HEK293T (cell line): ENCODE results near the gene C19orf25.
"Not testable (repeated sequence)": the region's sequence is repeated elsewhere in the genome, so short reads cannot be mapped to it uniquely, and the experiment has no call there.

Experiments used
- CTCF ChIA-PET: fragments of 350-600 bp; formaldehyde crosslinking; extraction: SDS; loops from one replicate; lab custom pipeline; 2021; ENCODE audit warnings: antibody characterized with exemption, inconsistent platforms; lab: Yijun Ruan, JAX
- POLR2A ChIA-PET: fragments of 350-600 bp; formaldehyde crosslinking; extraction: SDS; loops from one replicate; lab custom pipeline; 2020; ENCODE audit warnings: antibody characterized with exemption, inconsistent platforms; lab: Yijun Ruan, JAX
- DNase-seq: peaks from one replicate; pipeline ENCODE4 v3.0.0; 2012; ENCODE audit warnings: mixed read lengths; ENCODE audit errors: extremely low spot score
- ARNT ChIP-seq: fragments of 450-650 bp; IDR thresholded peaks from 2 replicates; pipeline ENCODE4 v1.6.1; 2017; ENCODE audit warnings: mild to moderate bottlenecking
- BHLHE40 ChIP-seq: fragments of 450-650 bp; IDR thresholded peaks from 2 replicates; pipeline ENCODE4 v1.6.1; 2016; ENCODE audit warnings: mild to moderate bottlenecking, moderate library complexity, borderline replicate concordance
- CTBP1 ChIP-seq: fragments of 450-650 bp; IDR thresholded peaks from 2 replicates; pipeline ENCODE4 v1.6.1; 2016; ENCODE audit warnings: borderline replicate concordance
- ELF4 ChIP-seq: fragments of 450-650 bp; IDR thresholded peaks from 2 replicates; pipeline ENCODE4 v1.6.1; 2017; ENCODE audit warnings: antibody characterized with exemption
- FOXA1 ChIP-seq: fragments of 450-650 bp; IDR thresholded peaks from 2 replicates; pipeline ENCODE4 v1.6.1; 2016; ENCODE audit warnings: mild to moderate bottlenecking
- FOXK2 ChIP-seq: fragments of 450-650 bp; IDR thresholded peaks from 2 replicates; pipeline ENCODE4 v1.6.1; 2016; ENCODE audit warnings: mild to moderate bottlenecking
- FOXM1 ChIP-seq: fragments of 450-650 bp; IDR thresholded peaks from 2 replicates; pipeline ENCODE4 v1.6.1; 2017; ENCODE audit warnings: mild to moderate bottlenecking, borderline replicate concordance
- HDGF ChIP-seq: fragments of 450-650 bp; IDR thresholded peaks from 2 replicates; pipeline ENCODE4 v1.6.1; 2017; ENCODE audit warnings: antibody characterized with exemption, borderline replicate concordance
- L3MBTL2 ChIP-seq: fragments of 450-650 bp; conservative IDR thresholded peaks from 2 replicates; pipeline ENCODE4 v1.6.1; 2016; ENCODE audit warnings: mild to moderate bottlenecking
- LEF1 ChIP-seq: fragments of 450-650 bp; IDR thresholded peaks from 2 replicates; pipeline ENCODE4 v1.6.1; 2017; ENCODE audit warnings: mild to moderate bottlenecking, borderline replicate concordance
- NFRKB ChIP-seq: fragments of 450-650 bp; IDR thresholded peaks from 2 replicates; pipeline ENCODE4 v1.6.1; 2016; ENCODE audit warnings: mild to moderate bottlenecking, moderate library complexity
- SP1 ChIP-seq: fragments of 450-650 bp; IDR thresholded peaks from 2 replicates; pipeline ENCODE4 v1.6.1; 2017
- SUZ12 ChIP-seq: fragments of 450-650 bp; IDR thresholded peaks from 2 replicates; pipeline ENCODE4 v1.6.1; 2016; ENCODE audit warnings: mild to moderate bottlenecking
- TARDBP ChIP-seq: fragments of 450-650 bp; IDR thresholded peaks from 2 replicates; pipeline ENCODE4 v1.6.1; 2016
- ZNF384 ChIP-seq: fragments of 450-650 bp; IDR thresholded peaks from 2 replicates; pipeline ENCODE4 v1.6.1; 2016
- TF ChIP-seq, protein P1 (sequence below): fragments of 450-650 bp; IDR thresholded peaks from 2 replicates; pipeline ENCODE4 v1.6.1; 2016

Gene C19orf25

GRCh38 chr19:1440418-1440801, 38.6 kb downstream of the C19orf25 start:
- POLR2A ChIA-PET = interaction anchor here (0.7 to 1.2 kb wide), 3 partner anchors 14 to 172 kb away, joined by 3 read pairs; partner anchors contain the start of gene CIRBP
- CTCF ChIA-PET = no interaction called here
- no peak for DNase-seq
- TF ChIP-seq FOXM1 (no peak), HDGF (no peak), NFRKB (no peak), TARDBP (no peak), FOXK2 (no peak), ZNF384 (no peak), ARNT (no peak), BHLHE40 (no peak)
- TF ChIP-seq, protein P1, sequence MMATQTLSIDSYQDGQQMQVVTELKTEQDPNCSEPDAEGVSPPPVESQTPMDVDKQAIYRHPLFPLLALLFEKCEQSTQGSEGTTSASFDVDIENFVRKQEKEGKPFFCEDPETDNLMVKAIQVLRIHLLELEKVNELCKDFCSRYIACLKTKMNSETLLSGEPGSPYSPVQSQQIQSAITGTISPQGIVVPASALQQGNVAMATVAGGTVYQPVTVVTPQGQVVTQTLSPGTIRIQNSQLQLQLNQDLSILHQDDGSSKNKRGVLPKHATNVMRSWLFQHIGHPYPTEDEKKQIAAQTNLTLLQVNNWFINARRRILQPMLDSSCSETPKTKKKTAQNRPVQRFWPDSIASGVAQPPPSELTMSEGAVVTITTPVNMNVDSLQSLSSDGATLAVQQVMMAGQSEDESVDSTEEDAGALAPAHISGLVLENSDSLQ = no peak

- TF ChIP-seq ELF4 = peak; percentile 26; the same call in 1 of the 2 replicates
- ChIA-PET POLR2A (interaction anchor here (0.7 to 1.2 kb wide), 3 partner anchors 13 to 171 kb away, joined by 3 read pairs; partner anchors contain the start of gene CIRBP), CTCF (interaction anchor here (0.7 kb wide), 1 partner anchor 30 kb away, joined by 5 read pairs; no protein-coding TSS in a partner anchor)
- DNase-seq = not testable (repeated sequence)
Observed at GRCh38 chr19:1439525-1440417, 39.2 kb downstream of the C19orf25 start.

DNA sequence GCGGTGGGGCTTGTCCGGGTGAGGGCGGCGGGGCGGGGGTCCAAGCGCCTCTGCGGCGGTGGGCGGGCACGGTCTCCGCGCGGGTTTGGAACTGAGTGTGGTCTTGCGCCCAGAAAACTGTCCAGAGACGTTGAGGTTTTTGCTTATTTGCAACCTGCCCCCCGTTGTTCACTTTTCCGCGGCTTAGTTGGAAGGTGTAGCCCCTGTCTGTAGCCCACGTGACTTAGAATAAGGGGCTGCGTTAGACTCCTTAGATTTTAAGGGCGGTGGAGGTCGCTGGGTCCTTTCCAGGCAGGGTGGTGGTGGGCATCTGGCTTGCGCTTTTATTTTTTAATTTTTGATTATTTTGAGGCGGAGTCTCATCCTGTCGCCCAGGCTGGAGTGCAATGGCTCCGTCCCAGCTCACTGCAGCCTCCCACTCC, 40.1 kb downstream of the C19orf25 start:
- POLR2A ChIA-PET = no interaction called here
- no peak for DNase-seq
- TF ChIP-seq ARNT = no peak
- TF ChIP-seq, protein P1 = no peak
- no peak for TF ChIP-seq TARDBP
- TF ChIP-seq FOXK2 = no peak
- no peak for TF ChIP-seq CTBP1
- no peak for TF ChIP-seq FOXA1
- TF ChIP-seq ZNF384 = no peak
- no peak for TF ChIP-seq L3MBTL2
- no peak for TF ChIP-seq SP1
- no peak for TF ChIP-seq NFRKB
- TF ChIP-seq LEF1 = no peak
- TF ChIP-seq ELF4 = no peak
- no peak for TF ChIP-seq FOXM1
- no peak for TF ChIP-seq BHLHE40
- CTCF ChIA-PET = interaction anchor here (0.7 kb wide), 1 partner anchor 30 kb away, joined by 5 read pairs; no protein-coding TSS in a partner anchor

DNA sequence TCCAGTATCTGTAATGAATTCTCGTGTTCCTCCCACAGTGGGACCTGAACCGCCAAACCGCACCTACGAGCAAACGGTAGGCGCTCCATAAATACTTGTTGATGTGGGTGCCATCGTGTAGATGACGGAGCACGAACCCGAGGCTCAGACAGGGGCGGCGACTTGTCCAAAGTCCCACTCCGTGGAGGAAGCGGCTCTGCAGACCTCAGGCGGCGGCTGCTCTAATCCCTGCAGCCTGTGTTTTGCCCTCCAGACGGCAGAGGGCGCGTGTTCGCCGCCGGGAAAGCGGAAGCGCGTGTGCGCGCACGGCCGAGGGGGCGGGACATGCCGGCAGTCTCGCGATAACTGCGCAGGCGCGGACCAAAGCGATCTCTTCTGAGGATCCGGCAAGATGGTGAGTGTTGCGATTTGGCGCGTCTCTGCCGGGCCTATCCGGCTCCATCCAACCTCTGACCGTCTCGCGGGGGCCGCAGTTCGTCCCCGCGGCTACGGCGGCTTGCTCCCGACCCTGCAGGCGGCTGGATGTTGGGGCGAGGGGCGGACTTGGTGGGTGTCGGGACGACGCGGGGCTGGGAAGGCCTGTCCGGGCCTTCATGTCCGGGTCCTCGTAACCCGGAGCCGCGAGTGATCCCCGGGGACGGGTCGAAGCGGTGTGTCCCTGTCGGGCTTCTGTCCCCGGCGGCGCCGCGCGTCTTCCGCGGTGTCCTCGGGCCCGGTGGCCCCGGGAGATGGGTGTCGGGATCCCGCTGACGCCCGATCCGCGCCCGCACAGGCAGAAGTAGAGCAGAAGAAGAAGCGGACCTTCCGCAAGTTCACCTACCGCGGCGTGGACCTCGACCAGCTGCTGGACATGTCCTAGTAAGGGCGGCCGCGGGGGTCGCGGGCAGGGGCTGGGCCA, 40.7 kb downstream of the C19orf25 start, which contains the start of gene RPS15:
TSS of gene RPS15 (plus strand) at position 362 of the 898 bp plus-strand sequence. CDS start at position 392, 30 bp downstream.
- ChIA-PET CTCF (interaction anchor here (0.7 kb wide), 1 partner anchor 31 kb away, joined by 5 read pairs; no protein-coding TSS in a partner anchor), POLR2A (no interaction called here)
- no peak for TF ChIP-seq TARDBP
- TF ChIP-seq LEF1 = 0 out of 2 replicates have a peak, but pooled peaks have one; percentile 13
- peak; percentile 24; the same call in 1 of the 2 replicates for TF ChIP-seq L3MBTL2
- no peak for TF ChIP-seq BHLHE40
- TF ChIP-seq ZNF384 = no peak
- no peak for TF ChIP-seq HDGF
- 0 out of 2 replicates have a peak, but pooled peaks have one; percentile 9 for TF ChIP-seq ARNT
- no peak for TF ChIP-seq FOXM1
- no peak for TF ChIP-seq FOXA1
- peak; percentile 95 for TF ChIP-seq ELF4
- TF ChIP-seq SUZ12 = no peak
- no peak for TF ChIP-seq SP1
- no peak for TF ChIP-seq FOXK2
- peak; percentile 54; the same call in 1 of the 2 replicates for TF ChIP-seq CTBP1
- TF ChIP-seq, protein P1 = no peak
- no peak; the same call in 1 of the 2 replicates for TF ChIP-seq NFRKB
- DNase-seq = peak; percentile 94

GRCh38 chr19:1437609-1438008, 41.4 kb downstream of the C19orf25 start:
- ChIA-PET CTCF (interaction anchor here (0.7 kb wide), 1 partner anchor 10 kb away, joined by 3 read pairs; no protein-coding TSS in a partner anchor), POLR2A (no interaction called here)

More at GRCh38 chr19:1437609-1438008, 41.4 kb downstream of the C19orf25 start:
- DNase-seq = no peak
- peak; percentile 34; the same call in 1 of the 2 replicates for TF ChIP-seq ZNF384
- no peak for TF ChIP-seq L3MBTL2
